NCI-H2107 treated with DMSO at 0.1 percent for 48 hours (cell line): ENCODE data around the gene EYA4.
"Not testable (repeated sequence)": the region's sequence is repeated elsewhere in the genome, so short reads cannot be mapped to it uniquely, and the experiment has no call there.

Source experiments
- DNase-seq: peaks from one replicate; lab custom pipeline; 2025; ENCODE audit not compliant: unreplicated experiment; lab: John Stamatoyannopoulos, UW

Gene EYA4

GRCh38 chr6:133554121-133554520 is 313.0 kb downstream of the EYA4 start:
- DNase-seq, result not testable (repeated sequence)

- no peak for DNase-seq
Measured at GRCh38 chr6:133555685-133556084, 314.5 kb downstream of the EYA4 start.

- no peak for DNase-seq
Measured at GRCh38 chr6:133559926-133560325, 318.8 kb downstream of the EYA4 start.

GRCh38 chr6:133567636-133568035 is 326.5 kb downstream of the EYA4 start:
- DNase-seq, result no peak

- peak; percentile 76 for DNase-seq
Measured at GRCh38 chr6:133568970-133569889, 328.1 kb downstream of the EYA4 start.

GRCh38 chr6:133571681-133572080 is 330.5 kb downstream of the EYA4 start:
- DNase-seq, result no peak

GRCh38 chr6:133577851-133578250 is 336.7 kb downstream of the EYA4 start:
- DNase-seq, result peak; percentile 28
